Stomach smooth muscle (tissue), 2 donors: ENCODE measurements around the gene RITA1.

ENCODE experiments used
- H3K27ac ChIP-seq: one replicate; pipeline ENCODE4 v1.7.0; 2013; ENCODE audit warnings: mild to moderate bottlenecking, low read length, inconsistent platforms
- H3K27me3 ChIP-seq, 2 donors: one replicate each; pipeline ENCODE4 v1.7.0; 2013; ENCODE audit warnings: low read length in 2 of 2; ENCODE audit not compliant: insufficient read depth in 2 of 2, control insufficient read depth in 1 of 2
- H3K36me3 ChIP-seq, 2 donors: one replicate each; pipeline ENCODE4 v1.7.0; 2013; ENCODE audit warnings: low read length in 2 of 2; ENCODE audit not compliant: control insufficient read depth in 2 of 2, insufficient read depth in 2 of 2
- H3K4me1 ChIP-seq: one replicate; pipeline ENCODE4 v1.7.0; 2013; ENCODE audit warnings: low read length; ENCODE audit not compliant: control insufficient read depth, insufficient read depth
- H3K4me3 ChIP-seq, 2 donors: one replicate each; pipeline ENCODE4 v1.7.0; 2013; ENCODE audit warnings: low read length in 2 of 2
- H3K9ac ChIP-seq, 2 donors: one replicate each; pipeline ENCODE4 v1.7.0; 2013; ENCODE audit warnings: low read length in 2 of 2, mild to moderate bottlenecking in 1 of 2
- H3K9me3 ChIP-seq, 2 donors: one replicate each; pipeline ENCODE4 v1.7.0; 2013; ENCODE audit warnings: low read length in 2 of 2; ENCODE audit not compliant: control insufficient read depth in 2 of 2
- donor health status: healthy.
- donor health status: Pancreatic carcinoma.

The RITA1 gene

GRCh38 chr12:113195598-113195997 is 10.1 kb downstream of the RITA1 start:
- Histone ChIP-seq H3K9ac (no peak overlapping the region), H3K9me3 (no peaks in the 10 kb centered on the region), H3K36me3 (peaks cover 0 to 11% of the 10 kb centered on the region in 2 donors), H3K4me3 (no peak overlapping the region), H3K4me1 (peaks cover 5% of the 10 kb centered on the region), H3K27me3 (no peaks in the 10 kb centered on the region), H3K27ac (no peak overlapping the region)

- Histone ChIP-seq H3K9me3 (no peaks in the 10 kb centered on the region), H3K36me3 (peaks cover 0 to 6% of the 10 kb centered on the region in 2 donors), H3K4me3 (no peak overlapping the region), H3K27me3 (no peaks in the 10 kb centered on the region), H3K9ac (no peak overlapping the region), H3K27ac (no peak overlapping the region), H3K4me1 (peaks cover 5% of the 10 kb centered on the region)
These were observed 11.1 kb downstream of the RITA1 start for GRCh38 chr12:113196582-113196981.

DNA sequence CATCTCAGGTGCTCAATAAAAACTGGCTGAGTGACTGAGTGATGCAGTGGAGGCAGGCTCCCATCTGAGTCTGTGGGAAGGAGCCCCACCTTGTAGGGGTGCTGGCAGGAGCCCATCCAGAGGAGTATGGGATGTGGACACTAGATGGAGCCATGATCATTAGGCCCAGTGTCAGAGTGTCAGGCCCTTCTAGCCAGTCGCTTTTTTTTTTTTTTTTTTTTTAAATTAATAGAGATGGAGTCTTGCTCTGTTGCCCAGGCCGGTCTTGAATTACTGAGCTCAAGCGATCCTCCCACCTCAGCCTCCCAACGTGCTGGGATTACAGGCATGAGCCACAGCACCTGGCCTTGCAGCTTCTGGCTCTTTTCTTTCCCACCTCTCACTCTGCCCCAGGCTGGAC is 11.5 kb downstream of the RITA1 start:
- Histone ChIP-seq H3K27me3 (no peaks in the 10 kb centered on the region), H3K27ac (no peak overlapping the region), H3K4me3 (no peak overlapping the region), H3K4me1 (peaks cover 5% of the 10 kb centered on the region), H3K9me3 (no peaks in the 10 kb centered on the region), H3K9ac (no peak overlapping the region), H3K36me3 (peaks cover 0 to 2% of the 10 kb centered on the region in 2 donors)

GRCh38 chr12:113197518-113198077 is 12.1 kb downstream of the RITA1 start:
- Histone ChIP-seq H3K27ac (no peak overlapping the region), H3K4me3 (no peak overlapping the region), H3K9me3 (no peaks in the 10 kb centered on the region), H3K36me3 (no peaks in the 10 kb centered on the region), H3K9ac (no peak overlapping the region), H3K27me3 (no peaks in the 10 kb centered on the region), H3K4me1 (peaks cover 5% of the 10 kb centered on the region)

GRCh38 chr12:113198296-113198695 is 12.8 kb downstream of the RITA1 start:
- Histone ChIP-seq H3K4me1 (peaks cover 5% of the 10 kb centered on the region), H3K36me3 (no peaks in the 10 kb centered on the region), H3K27ac (no peak overlapping the region), H3K27me3 (no peaks in the 10 kb centered on the region), H3K9ac (no peak overlapping the region), H3K9me3 (no peaks in the 10 kb centered on the region), H3K4me3 (no peak overlapping the region)

DNA sequence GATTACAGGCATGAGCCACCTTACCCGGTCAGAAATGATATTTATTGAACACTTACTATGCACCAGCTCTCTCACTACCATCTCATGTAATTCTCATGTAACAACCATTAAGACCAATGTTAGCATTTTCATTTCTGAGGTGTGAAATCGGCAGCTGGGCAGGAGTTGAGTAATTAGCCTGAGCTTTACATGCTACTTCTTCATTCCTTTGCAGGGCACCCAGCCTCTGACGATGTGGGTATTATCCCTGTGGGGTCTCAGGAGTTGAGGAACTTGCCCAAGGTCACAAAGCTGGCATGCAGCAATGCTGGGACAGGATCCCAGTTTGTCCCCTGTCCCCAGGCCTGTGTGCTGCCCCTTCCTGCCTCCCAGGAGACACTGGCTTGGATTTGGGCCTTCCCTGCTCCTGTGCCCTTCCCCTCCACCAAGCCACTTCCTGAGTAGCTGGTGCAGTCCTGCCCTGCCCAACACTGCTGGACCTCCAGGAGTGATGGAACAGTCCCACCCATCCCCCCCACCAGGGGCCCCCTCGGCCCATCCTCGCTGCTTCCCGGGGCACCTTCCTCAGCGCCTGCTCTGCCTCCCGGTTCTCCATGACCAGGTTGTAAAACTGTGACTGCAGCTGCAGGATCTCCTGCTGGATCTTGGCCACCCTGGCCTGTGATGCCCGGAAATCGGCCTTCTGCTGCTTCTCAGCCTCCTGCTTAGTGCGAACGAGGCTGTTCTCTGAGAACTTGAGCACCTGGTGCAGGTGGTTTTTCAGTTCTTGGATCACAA is 14.7 kb downstream of the RITA1 start:
- Histone ChIP-seq H3K4me3 (no peak overlapping the region), H3K27ac (no peak overlapping the region), H3K27me3 (no peaks in the 10 kb centered on the region), H3K9ac (no peak overlapping the region), H3K36me3 (no peaks in the 10 kb centered on the region), H3K4me1 (no peaks in the 10 kb centered on the region), H3K9me3 (no peaks in the 10 kb centered on the region)

DNA sequence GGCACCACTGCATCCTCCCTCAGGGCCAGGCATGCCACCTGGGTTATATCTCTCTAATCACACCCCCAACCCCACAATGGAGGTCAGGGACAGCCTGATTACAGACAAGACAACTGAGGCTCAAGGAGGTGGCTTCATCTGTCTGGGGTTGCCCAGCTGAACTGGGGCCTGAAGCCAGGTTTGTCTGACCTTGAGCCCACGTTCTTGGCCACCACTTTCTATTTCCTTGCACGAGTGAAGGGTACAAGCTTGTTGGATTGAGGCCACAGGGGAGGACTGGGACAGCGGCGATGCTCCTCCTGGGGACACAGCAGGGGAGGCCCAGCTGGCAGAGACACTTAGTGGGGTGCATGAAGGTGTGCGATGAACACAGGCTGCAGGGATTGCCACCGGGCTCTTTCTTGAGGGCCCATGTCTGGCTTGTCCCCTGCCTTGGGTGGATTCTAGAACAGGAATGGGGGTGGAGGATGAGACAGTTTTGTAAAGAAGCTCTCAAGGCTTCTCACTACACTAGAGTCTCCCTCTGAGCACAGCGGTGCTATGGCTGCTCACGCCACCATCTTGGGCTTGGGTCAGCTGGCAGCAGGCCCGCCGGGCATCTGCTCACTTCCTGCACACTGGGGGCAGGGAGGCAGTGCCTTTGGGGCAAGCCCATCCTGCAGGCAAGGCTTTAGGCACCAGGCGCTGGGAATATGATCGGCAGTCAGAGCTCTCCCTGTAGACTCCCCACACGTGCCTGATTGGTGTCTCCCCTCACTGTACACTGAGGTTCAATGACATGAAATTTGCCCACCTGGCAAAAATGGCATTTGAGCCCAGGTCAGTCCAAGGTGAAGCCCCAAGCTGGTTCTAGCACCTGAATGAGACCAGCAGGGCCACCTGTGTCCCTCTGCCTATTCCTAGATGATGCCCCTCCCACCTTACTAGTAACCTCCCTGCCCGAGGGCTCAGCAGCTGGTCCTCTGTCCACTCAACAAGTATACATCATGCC is 16.0 kb downstream of the RITA1 start:
- no peaks in the 10 kb centered on the region for H3K9me3 ChIP-seq
- H3K36me3 ChIP-seq: no peaks in the 10 kb centered on the region
- H3K27me3 ChIP-seq: no peaks in the 10 kb centered on the region
- no peak overlapping the region for H3K27ac ChIP-seq
- no peak overlapping the region for H3K9ac ChIP-seq
- no peaks in the 10 kb centered on the region for H3K4me1 ChIP-seq
- H3K4me3 ChIP-seq: no peak overlapping the region

DNA sequence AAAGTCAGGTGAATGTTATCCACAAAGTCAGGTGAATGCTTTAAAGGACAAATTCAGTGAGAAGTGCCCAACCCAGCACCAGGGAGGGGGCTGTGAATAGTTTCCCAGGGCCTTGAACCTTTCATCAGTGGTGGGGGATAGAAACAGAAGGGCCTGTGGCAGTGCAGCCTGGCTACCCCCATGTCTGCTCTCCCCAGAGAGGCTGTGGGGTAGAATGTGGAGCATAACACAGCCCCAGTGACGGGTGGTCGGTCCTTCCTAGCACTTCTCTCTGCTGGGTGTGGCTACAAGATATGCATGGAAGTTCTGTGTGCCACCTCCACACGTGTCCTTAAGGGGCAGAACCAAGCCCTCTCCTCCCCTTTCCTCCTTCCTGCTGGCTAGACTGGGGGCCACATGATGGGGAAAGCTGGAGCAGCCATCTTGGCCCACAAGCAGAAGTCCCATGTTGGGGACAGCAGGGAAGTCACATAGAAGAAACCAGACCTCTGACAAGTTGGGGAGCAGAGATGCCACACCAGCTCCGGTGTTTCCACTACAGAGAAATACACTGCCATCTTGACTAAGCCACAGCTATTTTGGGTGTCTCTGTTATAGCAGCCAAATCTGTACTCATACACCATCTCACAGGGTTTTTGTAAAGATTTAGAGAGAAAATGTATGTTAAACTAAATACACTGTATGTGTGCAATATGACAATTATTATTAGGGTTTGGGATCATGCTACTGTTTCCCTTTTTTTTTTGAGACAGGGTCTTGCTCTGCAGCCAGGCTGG is 17.0 kb downstream of the RITA1 start:
- no peaks in the 10 kb centered on the region for H3K9me3 ChIP-seq
- H3K9ac ChIP-seq: no peak overlapping the region
- H3K27me3 ChIP-seq: no peaks in the 10 kb centered on the region
- H3K27ac ChIP-seq: no peak overlapping the region
- H3K4me3 ChIP-seq: no peak overlapping the region
- H3K4me1 ChIP-seq: no peaks in the 10 kb centered on the region
- H3K36me3 ChIP-seq: no peaks in the 10 kb centered on the region

GRCh38 chr12:113203852-113204760 is 18.6 kb downstream of the RITA1 start:
- no peaks in the 10 kb centered on the region for H3K4me1 ChIP-seq
- H3K9ac ChIP-seq: no peak overlapping the region
- no peak overlapping the region for H3K27ac ChIP-seq

More at GRCh38 chr12:113203852-113204760, 18.6 kb downstream of the RITA1 start:
- Histone ChIP-seq H3K36me3 (no peaks in the 10 kb centered on the region), H3K27me3 (no peaks in the 10 kb centered on the region), H3K9me3 (no peaks in the 10 kb centered on the region), H3K4me3 (no peak overlapping the region)
